ENCODE measurements around the gene FCN1.

DNA sequence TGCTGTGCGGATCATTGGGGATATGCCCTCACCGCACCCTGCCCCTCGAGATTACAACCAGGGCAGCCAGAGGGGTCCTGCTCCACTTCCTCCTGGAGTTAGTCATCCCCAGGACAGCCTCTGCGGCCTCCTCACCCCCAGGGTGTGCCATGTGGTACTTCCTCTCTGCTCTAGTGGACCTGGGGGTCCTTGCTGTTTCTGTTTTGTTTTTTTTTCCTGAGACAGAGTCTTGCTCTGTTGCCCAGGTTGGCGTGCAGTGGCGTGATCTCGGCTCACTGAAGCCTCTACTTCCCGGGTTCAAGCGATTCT is 5.2 kb upstream of the FCN1 start:
- TF ChIP-seq OSR1 (CRISPR knock-in tag; IDR thresholded peaks at IDR 0.05) (no peak), TCF4 (CRISPR knock-in tag; IDR thresholded peaks at IDR 0.05; ENCODE audit: borderline replicate concordance) (no peak), ZFP30 (CRISPR knock-in tag; IDR thresholded peaks at IDR 0.05) (no peak), TSHZ2 (CRISPR knock-in tag; IDR thresholded peaks at IDR 0.05) (no peak), SNAI2 (CRISPR knock-in tag; IDR thresholded peaks at IDR 0.05) (no peak)

All from SK-N-SH treated with all-trans-retinoic acid at 6 μM for 48 hours (cell line).